Measurements from ENCODE around the gene ARRDC1. TPM values are rescaled to one million over a fixed set of nuclear protein-coding genes. Genes with fewer than 3 reads are reported as not detected.

Gene ARRDC1
- total RNA-seq, 6 experiments from 2014 or later: 15.9 to 18.2 (median 17.1) TPM

DNA sequence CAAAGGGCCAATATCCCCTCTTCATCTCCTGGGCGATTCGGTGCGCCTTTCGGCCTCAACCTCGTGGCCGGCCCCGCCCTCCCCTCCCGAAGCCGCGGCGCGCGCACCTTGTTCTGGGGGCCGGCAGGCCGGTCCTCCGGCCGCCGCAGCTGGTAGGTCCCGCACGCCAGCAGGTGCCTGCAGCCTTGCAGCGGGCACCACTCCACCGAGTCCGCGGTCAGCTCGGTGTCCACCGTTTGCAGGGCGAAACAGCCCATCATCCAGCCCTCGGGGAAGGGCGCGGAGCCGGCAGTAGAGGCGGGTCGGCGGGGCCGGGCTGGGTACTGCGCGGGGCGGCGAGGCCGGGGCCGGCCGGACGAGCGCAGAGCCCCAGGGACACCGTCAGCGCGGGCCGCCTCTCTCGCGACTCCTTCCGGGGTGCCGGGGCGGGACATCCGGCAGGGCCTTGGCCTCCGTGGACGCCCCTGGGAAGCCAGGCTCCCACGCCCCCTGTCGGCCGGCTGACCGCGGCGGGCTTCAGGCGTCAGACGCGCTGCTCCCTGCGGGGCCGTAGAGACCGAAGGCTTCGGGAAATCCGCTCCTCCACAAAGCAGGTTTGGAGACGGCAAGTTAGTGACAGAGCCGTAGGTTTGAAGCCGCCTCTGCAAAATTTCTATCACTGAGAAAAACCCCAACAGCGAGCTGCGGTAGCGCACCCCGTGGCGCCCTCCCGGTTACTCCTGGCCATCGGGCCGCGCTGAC, 26.8 kb upstream of the ARRDC1 start, which contains the start of gene DPH7:
DPH7 (minus strand) TSS at position 408 of the 741 bp plus-strand sequence; CDS start at position 260, 148 bp downstream.
- Mint-ChIP-seq H3K36me3 (ENCODE audit: low read depth) (peaks cover 18% of the 10 kb centered on the region), H3K27me3 (ENCODE audit: insufficient read depth) (peaks cover 3% of the 10 kb centered on the region), H3K9me3 (no peaks in the 10 kb centered on the region), H3K27ac (peak within 1 kb of the TSS; percentile 83), H3K4me3 (peak within 1 kb of the TSS; percentile 92), H3K4me1 (ENCODE audit: low read depth) (peaks cover 33% of the 10 kb centered on the region)
- DNase-seq: peak; percentile 87
- TF ChIP-seq, protein P1, sequence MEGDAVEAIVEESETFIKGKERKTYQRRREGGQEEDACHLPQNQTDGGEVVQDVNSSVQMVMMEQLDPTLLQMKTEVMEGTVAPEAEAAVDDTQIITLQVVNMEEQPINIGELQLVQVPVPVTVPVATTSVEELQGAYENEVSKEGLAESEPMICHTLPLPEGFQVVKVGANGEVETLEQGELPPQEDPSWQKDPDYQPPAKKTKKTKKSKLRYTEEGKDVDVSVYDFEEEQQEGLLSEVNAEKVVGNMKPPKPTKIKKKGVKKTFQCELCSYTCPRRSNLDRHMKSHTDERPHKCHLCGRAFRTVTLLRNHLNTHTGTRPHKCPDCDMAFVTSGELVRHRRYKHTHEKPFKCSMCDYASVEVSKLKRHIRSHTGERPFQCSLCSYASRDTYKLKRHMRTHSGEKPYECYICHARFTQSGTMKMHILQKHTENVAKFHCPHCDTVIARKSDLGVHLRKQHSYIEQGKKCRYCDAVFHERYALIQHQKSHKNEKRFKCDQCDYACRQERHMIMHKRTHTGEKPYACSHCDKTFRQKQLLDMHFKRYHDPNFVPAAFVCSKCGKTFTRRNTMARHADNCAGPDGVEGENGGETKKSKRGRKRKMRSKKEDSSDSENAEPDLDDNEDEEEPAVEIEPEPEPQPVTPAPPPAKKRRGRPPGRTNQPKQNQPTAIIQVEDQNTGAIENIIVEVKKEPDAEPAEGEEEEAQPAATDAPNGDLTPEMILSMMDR (IDR thresholded peaks at IDR 0.05): peak; percentile 98

DNA sequence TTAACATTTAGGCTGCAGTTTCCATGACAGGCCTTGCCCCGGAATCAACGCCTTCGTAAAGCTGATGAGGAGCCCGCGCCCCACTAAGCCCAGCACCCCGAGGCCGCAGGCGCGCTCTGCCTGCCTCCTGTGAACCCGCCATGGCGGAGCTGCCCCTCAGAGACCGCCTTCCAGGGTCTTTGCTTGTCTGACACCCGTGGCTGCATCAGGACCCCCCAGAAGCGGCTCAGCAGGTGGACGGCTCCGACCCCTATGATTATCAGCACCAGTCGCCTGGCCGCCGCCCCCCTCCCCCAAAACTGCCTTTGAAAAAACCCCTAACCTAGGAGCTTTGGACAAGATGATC, 26.3 kb upstream of the ARRDC1 start:
- Mint-ChIP-seq H3K36me3 (ENCODE audit: low read depth) (peaks cover 18% of the 10 kb centered on the region), H3K4me3 (peak overlapping the region; percentile 92), H3K4me1 (ENCODE audit: low read depth) (peaks cover 33% of the 10 kb centered on the region), H3K9me3 (no peaks in the 10 kb centered on the region), H3K27me3 (ENCODE audit: insufficient read depth) (peaks cover 3% of the 10 kb centered on the region), H3K27ac (peak overlapping the region; percentile 83)
- no peak for DNase-seq
- TF ChIP-seq, protein P1 (IDR thresholded peaks at IDR 0.05): peak; percentile 59; the same call in 1 of the 2 replicates

DNA sequence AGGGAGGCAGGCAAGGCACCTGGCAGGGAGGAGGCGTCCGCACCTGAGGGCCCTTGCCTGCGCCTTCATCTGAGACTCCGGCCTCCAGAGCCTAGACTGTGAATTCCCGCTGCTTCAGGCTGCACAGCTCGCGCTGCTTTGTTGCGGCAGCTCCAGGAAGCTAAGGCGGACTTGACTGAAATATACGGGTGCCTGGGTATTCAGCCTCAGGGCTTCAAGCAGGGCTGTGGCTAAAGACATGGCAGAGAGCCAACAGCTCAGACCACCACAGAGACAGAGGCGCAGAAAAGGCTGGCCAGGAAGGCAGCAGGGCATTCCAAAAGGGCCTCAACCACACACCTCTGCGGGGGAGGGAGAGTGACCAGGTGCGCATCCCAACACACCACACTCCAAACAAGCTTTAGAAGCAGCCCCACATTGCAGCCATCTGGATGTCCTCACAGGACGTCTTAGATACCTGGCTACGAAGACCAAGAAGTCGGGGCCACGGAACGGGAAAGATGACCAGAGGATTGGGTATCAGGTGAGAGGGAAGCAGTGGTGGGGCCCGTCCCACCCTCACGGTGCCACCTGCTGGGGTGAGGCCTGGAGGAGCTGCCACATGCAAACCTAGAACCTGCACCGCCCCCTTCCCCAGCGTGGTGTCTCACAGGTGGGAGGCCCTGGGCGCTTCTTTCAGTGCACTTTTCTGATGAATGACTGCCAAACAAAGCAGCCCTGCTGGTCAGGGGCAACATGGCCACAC, 25.1 kb upstream of the ARRDC1 start:
- TF ChIP-seq, protein P1 (IDR thresholded peaks at IDR 0.05): peak; percentile 44
- H3K4me1 Mint-ChIP-seq (ENCODE audit: low read depth): peaks cover 32% of the 10 kb centered on the region
- no peaks in the 10 kb centered on the region for H3K9me3 Mint-ChIP-seq
- DNase-seq: no peak
- peaks cover 3% of the 10 kb centered on the region for H3K27me3 Mint-ChIP-seq (ENCODE audit: insufficient read depth)
- peaks cover 12% of the 10 kb centered on the region for H3K36me3 Mint-ChIP-seq (ENCODE audit: low read depth)
- H3K27ac Mint-ChIP-seq: 0 out of 2 replicates have a peak overlapping the region, but pooled peaks have one; percentile 29
- H3K4me3 Mint-ChIP-seq: no peak overlapping the region

DNA sequence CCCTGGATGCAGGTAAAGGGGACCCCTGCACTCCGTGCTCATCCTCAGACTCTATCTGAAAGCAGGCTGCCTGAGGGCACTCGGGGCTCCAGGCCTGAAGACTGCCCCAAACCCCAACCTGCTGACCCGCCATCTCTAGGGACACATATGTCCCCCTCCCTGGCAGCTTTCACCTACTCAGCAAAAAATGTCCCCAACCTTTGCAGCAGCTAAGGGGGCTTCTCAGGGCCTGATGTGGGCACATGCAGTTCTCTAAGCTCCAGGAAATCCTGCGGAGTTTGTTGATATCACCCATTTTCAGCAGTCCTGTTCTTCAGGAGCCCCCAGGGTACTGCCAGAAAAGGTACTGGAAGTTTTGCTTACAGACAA, 24.5 kb upstream of the ARRDC1 start:
- H3K9me3 Mint-ChIP-seq: no peaks in the 10 kb centered on the region
- DNase-seq: no peak
- H3K36me3 Mint-ChIP-seq (ENCODE audit: low read depth): peaks cover 6% of the 10 kb centered on the region
- peaks cover 3% of the 10 kb centered on the region for H3K27me3 Mint-ChIP-seq (ENCODE audit: insufficient read depth)
- TF ChIP-seq, protein P1 (IDR thresholded peaks at IDR 0.05): no peak; the same call in none of the 2 replicates
- H3K4me1 Mint-ChIP-seq (ENCODE audit: low read depth): peaks cover 26% of the 10 kb centered on the region
- H3K27ac Mint-ChIP-seq: no peak overlapping the region
- H3K4me3 Mint-ChIP-seq: no peak overlapping the region

DNA sequence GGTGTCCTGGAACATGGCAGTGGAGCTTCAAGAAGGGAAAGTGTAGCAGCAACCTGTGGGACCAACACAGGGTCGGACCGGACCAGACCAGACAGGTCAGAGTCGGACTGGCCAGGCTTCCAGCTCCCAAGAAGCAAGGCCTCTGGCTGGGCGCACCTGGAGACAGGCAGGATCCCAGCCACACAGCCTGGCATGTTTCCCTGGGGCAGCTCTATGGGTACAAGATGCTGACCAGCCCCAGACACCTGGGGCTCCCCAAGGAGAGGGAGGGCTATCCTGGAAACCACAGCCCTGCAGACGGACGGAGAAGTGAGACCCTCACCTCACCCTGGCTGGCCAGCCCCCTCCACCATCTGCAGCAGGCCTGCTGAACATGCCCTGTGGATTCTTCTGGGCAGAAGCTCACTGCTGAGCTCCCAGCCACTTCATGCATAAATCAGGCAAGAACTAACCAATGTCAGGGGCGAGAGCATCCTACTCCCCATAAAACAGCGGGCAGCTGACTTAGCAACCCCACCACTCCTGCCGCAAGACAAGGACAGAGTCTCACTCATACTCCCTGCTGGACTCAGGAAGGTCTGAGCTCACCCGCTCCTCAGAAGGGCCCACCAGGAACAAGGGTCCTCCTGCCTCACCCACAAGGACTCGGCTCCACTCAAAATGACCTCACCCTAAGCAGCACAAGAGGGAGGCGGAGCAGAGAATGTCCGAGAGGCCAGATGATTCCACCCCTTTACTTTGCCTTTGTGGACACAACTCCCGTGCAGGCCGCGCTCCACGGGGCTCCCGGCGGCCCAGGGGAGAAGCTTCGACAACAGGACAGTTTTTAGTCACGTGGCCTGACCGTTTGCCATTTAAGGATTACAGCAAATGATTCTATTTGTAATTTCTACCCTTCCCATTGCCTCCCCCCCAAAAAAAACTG, 23.9 kb upstream of the ARRDC1 start:
- H3K27me3 Mint-ChIP-seq (ENCODE audit: insufficient read depth): peaks cover 3% of the 10 kb centered on the region
- no peaks in the 10 kb centered on the region for H3K9me3 Mint-ChIP-seq
- no peak overlapping the region for H3K27ac Mint-ChIP-seq
- H3K36me3 Mint-ChIP-seq (ENCODE audit: low read depth): peaks cover 4% of the 10 kb centered on the region
- no peak for DNase-seq
- TF ChIP-seq, protein P1 (IDR thresholded peaks at IDR 0.05): no peak
- H3K4me1 Mint-ChIP-seq (ENCODE audit: low read depth): peaks cover 19% of the 10 kb centered on the region
- H3K4me3 Mint-ChIP-seq: no peak overlapping the region

Measured in HFFc6 (cell line).